Activated CD8-positive, alpha-beta memory T cell treated with anti-CD3 and anti-CD28 coated beads, Interleukin-2, amount 50 U/mL, for 24 hours (primary cell): ENCODE results near the gene PARD3.

Source experiments
- DNase-seq: peaks from one replicate; pipeline ENCODE4 v3.0.0-alpha.2; 2020; ENCODE audit errors: extremely low read depth

The PARD3 gene

DNA sequence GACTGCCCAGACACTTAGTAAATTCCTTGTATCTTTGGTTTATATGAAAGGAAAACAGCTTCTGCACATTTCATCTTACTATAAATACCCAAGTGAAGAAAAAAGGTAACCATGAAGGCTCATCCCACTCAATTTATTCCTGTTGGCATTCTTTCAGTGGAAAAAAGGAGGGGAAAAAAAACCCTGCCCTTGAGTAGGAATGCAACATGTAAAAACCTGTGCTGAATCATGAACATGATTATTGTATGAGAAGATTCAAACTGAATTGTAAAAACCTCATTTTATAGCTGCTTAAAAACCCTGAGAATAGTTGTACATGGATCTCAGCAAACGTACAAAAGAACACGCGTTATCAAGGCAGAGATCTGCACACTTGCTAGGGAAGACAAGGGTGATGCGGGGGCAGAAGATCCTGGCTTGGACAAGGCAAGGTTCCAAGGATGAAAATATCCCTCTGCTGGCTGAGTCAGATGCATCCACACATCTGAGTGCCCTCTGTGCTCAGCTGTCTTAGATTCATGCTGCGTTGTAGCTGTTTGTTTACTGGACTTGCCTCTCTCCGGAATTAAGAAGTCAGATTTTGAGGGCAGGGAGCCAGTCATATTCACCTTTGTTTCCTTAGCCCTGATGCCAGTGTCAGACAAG lies 658.2 kb downstream of the PARD3 start:
- DNase-seq: no peak

DNA sequence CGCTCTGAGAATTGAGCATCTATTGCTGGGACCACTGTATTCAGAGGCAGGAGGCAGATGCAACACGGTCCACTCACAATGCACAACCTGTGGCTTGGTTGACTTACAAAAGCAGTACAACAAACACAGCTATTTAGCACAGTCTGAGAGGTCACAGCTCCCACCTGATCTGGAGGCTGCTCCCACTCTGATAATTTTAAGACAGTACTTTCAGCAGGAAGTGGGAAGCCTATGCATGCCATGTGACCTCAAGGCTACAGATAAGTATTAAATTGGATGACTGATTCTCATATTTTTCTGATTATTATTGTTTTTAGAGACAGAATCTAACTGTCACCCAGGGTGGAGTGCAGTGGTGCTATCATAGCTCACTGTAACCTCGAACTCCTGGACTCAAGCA lies 659.3 kb downstream of the PARD3 start:
- no peak for DNase-seq

DNA sequence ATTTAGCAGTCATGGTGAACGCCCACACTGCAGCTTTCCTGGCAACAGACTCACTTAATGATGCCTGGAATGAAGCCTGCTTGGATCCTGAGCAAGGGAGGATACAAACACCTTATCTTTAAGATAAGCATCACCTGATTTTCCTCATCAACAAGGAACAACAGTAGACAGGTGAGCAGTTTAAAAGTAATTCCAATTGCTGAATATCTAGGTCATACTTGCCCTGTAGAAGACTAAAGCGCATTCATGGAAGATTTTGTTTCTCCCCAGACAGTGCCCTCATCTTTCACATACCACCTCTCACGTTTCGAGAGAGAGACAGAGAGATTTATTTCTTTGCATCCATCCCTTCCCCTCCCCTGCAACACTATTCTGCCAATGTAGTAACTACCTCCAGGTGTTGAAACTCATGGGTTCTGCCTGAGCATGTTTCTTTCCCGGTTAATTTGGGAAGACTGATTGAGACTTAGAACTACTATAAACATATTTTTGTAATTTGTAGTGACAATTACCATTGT lies 660.7 kb downstream of the PARD3 start:
- no peak for DNase-seq

DNA sequence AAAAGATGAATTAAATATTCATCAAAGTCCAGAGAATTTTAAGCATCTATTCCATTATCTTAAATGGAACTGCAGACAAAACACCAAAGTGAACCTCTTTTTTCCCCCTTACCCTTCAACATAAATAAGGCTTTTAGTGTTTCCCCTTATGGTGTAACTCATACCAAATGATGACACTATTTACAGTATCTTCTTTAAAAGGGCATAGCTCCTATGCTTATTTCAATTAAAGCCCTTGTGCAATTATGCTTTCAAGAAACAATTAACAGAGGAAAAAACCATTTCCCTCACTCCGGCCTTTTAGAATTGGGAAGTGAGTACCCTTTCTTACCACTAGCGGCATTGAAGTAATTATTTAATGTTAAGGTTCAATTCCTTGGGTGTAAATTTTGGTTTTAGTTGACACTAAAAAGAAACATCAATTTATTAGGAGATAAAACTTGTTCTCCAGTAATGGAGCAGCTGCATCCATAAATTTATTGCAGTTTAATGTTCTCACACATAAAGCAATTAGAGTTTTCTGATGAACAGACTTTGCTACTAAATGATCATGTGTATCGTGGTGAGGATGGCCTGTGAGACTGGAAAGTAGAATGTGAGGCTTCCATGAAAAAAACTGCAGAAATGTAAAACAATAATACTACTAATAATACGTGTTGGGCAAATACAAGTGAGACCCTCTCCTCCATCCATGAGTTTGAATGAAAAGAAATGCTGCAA lies 661.3 kb downstream of the PARD3 start:
- DNase-seq: no peak

DNA sequence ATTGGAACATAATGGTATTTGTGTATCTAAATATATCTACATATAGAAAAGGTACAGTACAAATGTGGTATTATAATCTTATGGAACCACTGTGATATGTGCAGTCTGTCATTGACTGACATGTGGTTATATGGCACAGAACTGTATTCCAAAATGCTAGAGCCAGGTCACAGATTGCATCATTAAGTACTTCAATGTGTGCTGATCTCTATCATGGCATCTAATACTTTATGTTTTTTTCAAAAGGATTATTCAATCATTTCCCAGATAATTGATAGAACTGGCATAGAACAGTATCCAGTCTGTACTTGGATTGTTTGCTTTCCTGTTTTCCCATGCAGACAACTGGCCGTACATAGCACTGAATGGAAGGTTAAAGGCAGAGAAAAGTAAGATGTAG lies 662.7 kb downstream of the PARD3 start:
- no peak for DNase-seq

DNA sequence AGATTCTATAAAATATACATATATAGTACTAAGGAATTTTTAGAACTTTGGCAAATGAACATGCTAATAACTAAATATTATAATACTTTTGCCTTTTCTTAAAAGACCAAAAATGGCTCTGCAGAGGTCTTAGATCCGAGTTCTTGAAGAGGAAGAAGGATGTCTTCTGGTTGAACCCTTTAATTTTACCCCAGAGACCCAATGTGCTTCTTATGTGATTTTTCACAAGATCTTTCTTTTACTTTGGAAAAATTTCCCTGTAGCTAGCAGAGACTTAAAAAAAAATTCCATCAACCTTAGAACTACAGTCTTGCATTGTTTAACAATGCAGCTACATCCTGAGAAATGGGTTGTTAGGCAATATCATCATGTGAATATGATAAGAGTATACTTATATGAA lies 663.2 kb downstream of the PARD3 start:
- no peak for DNase-seq

DNA sequence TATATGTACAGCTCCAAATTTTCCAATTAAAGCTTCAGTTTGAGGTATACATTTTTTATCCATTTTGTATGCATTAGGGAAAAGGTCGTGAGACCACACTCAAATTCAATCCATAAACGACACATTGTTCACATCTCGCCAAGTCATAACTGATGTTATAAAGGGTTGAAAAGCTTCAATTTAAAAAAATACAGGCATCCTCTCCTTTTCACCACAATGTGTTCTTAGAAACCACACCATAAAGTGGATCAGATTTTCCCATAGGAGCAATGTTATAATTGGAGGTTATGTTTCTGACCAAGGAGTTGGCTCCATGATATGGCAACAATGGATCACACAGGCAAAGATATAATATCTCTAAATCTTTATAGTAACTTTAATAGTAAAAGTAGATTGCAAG lies 663.6 kb downstream of the PARD3 start:
- no peak for DNase-seq

DNA sequence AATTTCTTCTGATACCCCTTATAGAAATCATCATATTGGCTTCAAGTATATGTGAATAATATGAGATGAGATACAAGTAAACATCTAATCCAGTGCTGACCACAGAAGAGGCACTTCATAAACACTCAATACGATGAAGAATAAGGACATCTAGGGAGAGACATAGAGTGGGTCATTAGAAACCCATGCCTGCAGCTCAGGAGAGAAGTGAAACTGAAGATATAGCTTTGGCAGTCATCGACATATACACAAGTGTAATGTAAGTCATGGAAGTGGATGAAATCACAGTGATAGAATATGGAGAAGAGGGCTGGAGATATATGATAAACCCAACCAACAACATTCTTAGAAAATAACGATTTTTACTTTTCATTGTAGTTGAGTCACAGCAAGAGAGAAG lies 665.0 kb downstream of the PARD3 start:
- DNase-seq: no peak

DNA sequence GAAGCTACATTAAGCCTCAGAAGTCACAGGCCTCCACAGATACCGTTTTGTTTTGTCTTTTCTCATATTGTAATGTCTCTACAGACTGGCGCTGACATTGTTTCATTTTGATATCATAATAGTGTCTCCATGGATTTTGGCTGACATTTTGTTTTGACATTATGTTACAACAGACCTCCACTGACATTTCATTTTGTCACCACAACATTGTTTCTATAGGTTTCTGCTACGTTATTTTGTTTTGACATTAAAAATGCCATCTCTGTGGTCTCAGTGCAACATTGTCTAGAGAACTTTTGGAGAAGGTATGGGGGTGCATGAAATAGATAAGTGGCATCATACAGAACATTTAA lies 666.8 kb downstream of the PARD3 start:
- no peak for DNase-seq

DNA sequence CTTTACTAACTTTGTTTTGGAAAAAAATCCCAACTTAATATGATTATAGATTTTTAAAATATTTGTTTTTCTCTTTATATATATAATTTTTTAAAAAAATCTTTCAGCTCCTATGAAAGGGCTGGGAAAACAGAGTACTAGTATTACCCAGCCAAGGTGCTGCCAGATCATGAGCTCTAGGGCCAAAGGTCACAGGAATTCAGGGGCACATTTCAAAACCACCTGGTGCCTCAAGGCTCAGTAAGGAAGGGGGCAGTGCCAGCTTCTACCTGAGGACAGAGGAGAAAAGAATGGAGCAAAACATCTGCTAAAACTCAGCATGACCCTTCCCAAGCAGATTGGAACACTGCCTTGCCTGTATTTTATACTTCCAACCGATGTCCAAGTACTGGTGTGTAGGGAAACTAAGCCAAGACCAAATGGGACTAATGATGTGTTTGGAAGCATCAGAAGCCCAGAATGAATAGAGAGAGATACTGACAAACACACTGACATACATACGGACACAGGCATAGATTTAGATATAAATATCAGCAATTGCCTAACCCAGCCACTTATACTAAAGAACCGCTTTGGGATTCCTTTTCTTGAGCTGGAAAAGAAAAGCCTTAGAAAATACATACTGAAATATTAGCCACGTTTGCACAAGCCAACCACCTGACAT lies 667.3 kb downstream of the PARD3 start:
- no peak for DNase-seq

DNA sequence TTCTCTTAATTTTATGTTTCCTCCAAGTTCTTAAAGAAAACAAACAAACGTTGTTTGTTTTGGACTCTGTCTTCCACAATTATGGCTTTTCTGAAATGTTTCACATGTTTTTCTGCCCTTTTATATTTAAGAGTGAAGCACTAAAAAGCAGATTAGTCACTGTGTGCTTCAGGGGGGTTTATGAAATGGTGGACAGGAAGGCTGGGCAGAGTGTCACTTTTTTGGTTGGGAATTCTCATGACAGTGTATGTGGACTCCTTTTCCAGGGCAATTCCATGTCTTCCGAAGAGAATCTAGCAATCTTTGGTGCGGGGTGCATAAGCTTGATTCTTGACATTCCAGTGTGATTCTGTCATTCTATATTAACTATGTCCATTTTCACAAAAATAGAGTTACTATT lies 669.4 kb downstream of the PARD3 start:
- no peak for DNase-seq

DNA sequence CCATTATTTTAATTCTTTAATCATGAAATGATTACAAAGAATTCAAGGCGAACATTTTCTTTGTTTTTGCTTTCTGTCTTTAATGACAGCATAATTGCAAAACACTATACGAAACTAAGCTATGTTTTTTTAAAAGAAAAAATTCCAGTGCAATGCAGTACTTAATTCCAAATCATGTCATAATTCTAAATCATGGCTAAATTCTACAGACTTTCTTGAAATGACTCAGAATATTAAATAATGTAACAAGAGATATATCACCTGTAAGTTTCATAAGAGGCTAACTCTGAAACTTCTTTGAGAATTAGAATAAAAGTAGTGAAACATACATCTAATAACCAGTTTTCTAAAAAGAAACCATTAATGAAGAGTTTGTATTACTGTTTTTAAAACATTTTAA lies 671.6 kb downstream of the PARD3 start:
- DNase-seq: no peak

DNA sequence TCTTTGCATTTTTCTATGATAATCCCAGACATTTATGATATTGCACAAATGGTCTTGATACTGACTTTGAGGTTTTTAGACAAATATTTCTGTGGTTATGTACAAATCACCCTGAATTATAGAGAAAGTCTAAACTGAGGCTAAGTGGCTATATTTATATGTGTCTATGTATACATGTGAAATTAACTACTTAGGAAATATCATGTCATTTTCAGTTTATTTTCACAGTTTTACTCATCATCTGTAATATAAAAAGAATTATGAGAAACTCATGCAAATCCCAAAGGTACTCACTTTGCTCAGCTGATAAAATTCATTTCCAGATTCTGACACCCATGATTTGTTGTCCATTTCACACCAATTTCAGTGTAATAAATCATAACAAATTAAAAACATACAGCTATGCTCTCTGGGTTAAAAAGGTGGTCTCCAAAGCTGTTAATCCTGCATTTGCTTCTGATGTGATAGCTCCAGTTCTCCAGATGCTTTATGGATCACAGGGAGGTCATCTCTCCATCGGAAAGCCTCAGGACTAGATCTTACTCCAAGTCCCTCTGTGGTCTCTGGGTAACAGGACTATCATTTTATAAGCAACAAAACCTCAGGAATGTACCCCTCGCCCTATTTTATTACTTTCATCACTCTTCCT lies 673.9 kb downstream of the PARD3 start:
- no peak for DNase-seq

DNA sequence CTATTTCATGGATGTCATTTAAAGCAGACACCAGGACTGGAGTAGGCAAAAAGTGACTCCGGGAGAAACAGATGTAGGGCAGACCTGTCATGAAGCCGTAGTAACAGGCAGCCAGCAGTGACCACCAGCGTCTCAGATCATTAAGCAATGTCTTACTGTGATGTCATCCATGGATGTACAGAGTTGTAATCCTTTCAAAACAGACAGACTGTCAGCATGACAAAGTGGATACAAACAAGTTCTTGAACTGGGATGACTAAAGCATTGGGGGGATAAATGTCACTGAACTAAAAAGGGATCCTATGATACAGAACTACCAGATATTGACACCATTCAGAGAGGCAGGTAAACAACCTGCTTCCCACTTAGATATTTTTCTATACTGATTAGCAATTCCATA lies 675.5 kb downstream of the PARD3 start:
- no peak for DNase-seq

DNA sequence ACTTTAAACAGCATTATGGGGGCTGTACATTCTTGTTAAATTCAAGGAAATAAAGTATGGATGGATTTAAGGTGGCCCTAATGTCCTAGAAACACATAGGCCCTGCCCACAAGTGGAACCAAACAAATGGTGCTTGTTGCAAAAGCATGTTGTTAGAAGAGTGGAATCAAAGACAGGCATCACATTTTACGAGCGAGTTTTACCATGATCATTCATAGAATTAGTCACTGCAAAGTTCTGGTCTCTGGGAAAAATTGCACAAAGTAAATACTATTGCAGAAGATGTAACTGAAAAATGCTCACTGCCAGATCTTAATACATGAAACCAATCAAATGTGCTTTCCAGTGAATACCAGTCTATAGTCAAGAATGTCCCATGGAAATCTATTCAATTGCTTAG lies 677.1 kb downstream of the PARD3 start:
- DNase-seq: no peak

DNA sequence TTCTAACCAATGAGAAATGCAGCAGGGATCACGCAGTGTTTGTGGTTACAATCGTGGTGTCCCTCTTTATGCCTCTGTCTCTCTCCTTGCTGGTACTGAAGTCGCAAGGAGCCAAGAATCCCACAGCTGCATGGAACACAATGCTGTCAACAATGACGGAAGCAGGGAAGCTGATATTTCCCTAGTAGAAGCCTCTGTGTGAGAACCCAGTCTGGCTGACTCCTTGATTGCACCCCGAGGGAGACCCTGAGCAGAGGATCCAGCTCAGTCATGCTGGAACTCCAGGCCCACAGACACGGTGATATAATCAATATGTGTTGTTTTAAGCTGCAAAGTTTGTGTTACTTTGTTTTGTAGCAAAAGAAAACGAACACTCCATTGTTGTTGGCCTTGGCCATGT lies 677.9 kb downstream of the PARD3 start:
- no peak for DNase-seq

DNA sequence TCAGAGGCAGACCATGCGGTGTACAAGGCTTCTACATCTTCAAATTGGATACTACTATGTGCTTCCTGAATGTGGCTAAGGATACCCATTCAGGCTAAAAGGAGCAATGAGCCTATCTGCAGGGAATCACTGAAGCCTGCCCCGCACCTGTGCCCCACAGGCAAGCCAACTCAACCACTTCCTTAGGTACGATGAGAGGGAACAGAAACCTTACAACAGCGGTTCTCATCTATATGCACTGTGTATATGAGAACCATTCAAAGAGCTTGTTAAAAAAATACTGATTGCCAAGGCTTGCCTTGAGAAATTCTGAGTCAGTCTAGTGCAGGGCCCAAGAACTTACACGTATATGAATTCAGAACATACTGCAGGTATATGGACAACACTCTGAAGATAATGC lies 679.6 kb downstream of the PARD3 start:
- no peak for DNase-seq

DNA sequence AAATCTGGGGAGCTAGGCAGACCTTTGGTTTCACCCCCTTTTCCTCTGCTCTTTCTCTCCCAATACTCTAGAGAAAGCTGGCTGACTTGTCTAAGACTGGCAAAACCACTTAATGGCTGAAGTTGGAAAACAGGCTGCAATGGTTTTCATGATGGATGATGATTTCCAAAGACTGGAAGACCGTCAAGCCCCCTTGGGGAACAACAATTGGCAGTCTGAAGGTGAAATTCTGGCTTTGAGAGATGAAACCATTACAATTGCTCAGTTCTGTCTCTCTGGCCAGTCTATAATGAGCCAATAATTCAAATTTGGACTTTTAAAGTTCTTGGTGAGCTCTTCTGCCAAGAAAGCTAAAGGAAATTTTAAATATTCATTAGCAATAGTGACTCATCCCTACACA lies 680.5 kb downstream of the PARD3 start:
- no peak for DNase-seq

DNA sequence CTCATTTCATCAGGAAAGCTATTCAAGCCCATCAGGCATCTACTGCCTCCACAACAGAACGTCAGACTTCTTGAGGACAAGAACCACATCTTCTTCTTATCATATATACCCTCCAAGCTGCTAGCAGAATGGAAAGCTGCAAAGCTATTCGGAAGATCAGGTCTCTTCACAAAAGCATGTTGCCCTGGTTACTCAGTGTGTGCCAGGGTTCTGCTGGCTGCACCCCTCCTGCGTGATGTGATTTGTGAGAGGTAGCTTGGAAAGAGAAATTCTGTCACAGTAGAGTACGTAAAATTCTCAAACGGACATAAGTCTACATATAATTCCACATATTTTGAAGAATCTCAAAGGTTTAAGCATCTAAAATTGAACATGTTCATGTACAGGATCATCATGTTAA lies 681.7 kb downstream of the PARD3 start:
- DNase-seq: no peak

DNA sequence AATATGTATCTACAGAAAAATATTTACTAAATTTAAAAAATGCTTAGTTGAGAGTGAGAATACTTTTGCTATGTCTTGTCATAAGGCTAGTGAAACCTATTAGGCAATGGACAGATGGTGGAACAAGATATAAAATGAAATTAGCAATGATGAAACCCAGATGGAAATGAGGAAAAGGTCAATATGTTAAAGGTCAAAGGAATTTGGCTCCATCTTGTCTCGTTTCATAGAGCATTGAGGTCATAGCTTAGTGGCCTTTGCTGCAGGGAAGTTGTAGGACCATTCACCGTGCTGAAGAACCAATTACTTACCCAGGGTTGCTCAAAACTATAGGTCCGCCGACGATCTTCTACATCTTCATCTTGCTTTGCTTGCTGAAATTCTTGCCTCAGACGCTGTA lies 683.9 kb downstream of the PARD3 start:
- DNase-seq: no peak

DNA sequence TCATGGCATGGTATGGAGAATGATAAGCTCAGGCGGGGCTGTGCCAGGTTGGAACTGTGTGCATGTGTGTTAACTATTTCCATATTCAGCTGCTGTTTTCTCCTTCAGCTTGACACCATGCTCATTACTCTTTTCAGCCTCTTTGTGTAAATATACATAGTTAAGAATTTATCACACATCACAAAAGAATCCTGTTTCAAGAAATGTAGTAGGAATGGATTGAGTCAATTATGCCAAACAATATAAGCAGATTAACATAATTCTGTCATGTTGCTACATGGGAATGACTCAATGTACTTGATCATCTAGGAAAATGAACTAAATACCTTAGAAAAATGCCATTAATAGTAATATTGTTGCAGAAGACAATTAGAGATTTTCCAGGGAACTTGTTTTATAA lies 687.4 kb downstream of the PARD3 start:
- no peak for DNase-seq

DNA sequence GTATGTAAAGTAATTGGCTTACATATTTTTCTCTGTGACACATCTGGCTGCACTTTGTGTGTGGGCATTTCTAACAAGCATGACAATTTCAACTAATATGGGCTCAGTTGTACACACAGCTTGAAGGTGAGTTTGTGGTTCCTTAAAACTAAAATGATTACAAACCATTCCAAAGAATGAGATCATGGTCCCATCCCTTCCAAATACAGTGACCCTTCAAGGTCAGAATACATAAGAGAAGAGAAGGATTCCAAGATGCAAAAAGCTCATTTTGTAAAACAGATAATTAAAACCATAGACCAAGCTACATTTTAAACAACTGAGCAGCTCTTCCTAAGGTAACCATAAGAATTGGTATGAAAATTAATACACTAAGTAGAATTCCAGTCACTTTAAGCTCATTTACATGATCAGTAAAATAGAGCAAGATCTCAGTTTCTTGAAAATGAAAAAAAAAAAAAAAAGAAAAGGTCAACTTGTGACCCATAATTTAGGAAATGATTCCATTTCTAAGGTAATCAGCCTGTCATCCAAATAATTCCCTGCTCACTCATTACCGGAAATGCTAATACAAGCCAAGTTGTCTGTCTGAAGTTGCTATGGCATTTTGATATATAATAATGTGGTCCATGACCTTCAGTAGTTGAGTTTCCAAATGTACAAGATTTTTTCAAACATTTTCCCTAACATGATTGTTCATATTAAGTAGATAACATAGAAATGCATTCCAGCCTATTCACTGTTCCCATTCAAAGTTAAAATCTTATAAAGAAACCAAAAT lies 688.5 kb downstream of the PARD3 start:
- DNase-seq: no peak
